IMR-90 (cell line): ENCODE results near the gene CAMK2B. TPM values are rescaled to one million over a fixed set of nuclear protein-coding genes. Genes with fewer than 3 reads are reported as not detected.

Experiments used
- ATAC-seq: fragments of 200-7000 bp; cut with Tn5 transposase; 2 replicates; pipeline ENCODE4 v1.9.1; 2020; ENCODE audit warnings: low read depth, mild to moderate bottlenecking, moderate library complexity
- BruUV-seq: library from RNA; stranded (reverse); fragments of 400-500 nt; replicated peaks from 2 replicates; lab custom pipeline; 2021; lab: Mats Ljungman, UMichigan
- CTCF ChIA-PET: fragments of 300-600 bp; formaldehyde crosslinking; extraction: SDS; loops from one replicate; lab custom pipeline; 2021; ENCODE audit warnings: antibody characterized with exemption; lab: Yijun Ruan, JAX
- POLR2A ChIA-PET: fragments of 300-600 bp; sonication (Branson Sonifier 250); formaldehyde crosslinking; loops from one replicate; lab custom pipeline; 2022; ENCODE audit warnings: antibody characterized with exemption; ENCODE audit not compliant: unreplicated experiment; lab: Charles Lee
- DNase-seq: peaks from one replicate; pipeline ENCODE4 v3.0.0; 2013
- H2AFZ ChIP-seq: replicated peaks from 2 replicates; pipeline ENCODE3; 2013; ENCODE audit warnings: low read length, mild to moderate bottlenecking; ENCODE audit not compliant: poor library complexity
- H2AK5ac ChIP-seq: 2 replicates; pipeline ENCODE4 v1.6.1; 2013; ENCODE audit warnings: low read depth, low read length, inconsistent platforms
- H2AK9ac ChIP-seq: replicated peaks from 2 replicates; pipeline ENCODE3; 2013; ENCODE audit warnings: mild to moderate bottlenecking, low read depth, low read length, moderate library complexity; ENCODE audit not compliant: poor library complexity
- H2BK120ac ChIP-seq: 2 replicates; pipeline ENCODE4 v1.6.1; 2013; ENCODE audit warnings: low read depth, low read length, inconsistent platforms
- H2BK15ac ChIP-seq: 3 replicates; pipeline ENCODE4 v1.6.1; 2013; ENCODE audit warnings: low read depth, low read length, inconsistent platforms
- H2BK20ac ChIP-seq: 2 replicates; pipeline ENCODE4 v1.6.1; 2013; ENCODE audit warnings: low read depth, mild to moderate bottlenecking, inconsistent platforms, low read length, moderate library complexity
- H2BK5ac ChIP-seq: 2 replicates; pipeline ENCODE4 v1.6.1; 2013; ENCODE audit warnings: mild to moderate bottlenecking, low read depth, low read length, inconsistent platforms; ENCODE audit not compliant: poor library complexity, severe bottlenecking
- H3K14ac ChIP-seq: replicated peaks from 2 replicates; pipeline ENCODE4 v1.6.1; 2013; ENCODE audit warnings: low read depth, low read length, inconsistent platforms
- H3K18ac ChIP-seq: 2 replicates; pipeline ENCODE4 v1.6.1; 2013; ENCODE audit warnings: low read depth, low read length, control low read depth
- H3K23ac ChIP-seq: 2 replicates; pipeline ENCODE4 v1.6.1; 2013; ENCODE audit warnings: low read depth, low read length, inconsistent platforms
- H3K27ac ChIP-seq: 2 replicates; pipeline ENCODE4 v1.5.1; 2013; ENCODE audit warnings: mild to moderate bottlenecking, control low read depth, low read length; ENCODE audit not compliant: insufficient read depth
- H3K27me3 ChIP-seq: 2 replicates; pipeline ENCODE4 v1.6.1; 2013; ENCODE audit warnings: low read length; ENCODE audit not compliant: control insufficient read depth, insufficient read depth
- H3K36me3 ChIP-seq: 2 replicates; pipeline ENCODE4 v1.6.1; 2013; ENCODE audit warnings: low read length, mixed read lengths; ENCODE audit not compliant: control insufficient read depth, insufficient read depth
- H3K4ac ChIP-seq: 2 replicates; pipeline ENCODE4 v1.6.1; 2013; ENCODE audit warnings: low read depth, low read length, inconsistent platforms
- H3K4me1 ChIP-seq: 2 replicates; pipeline ENCODE4 v1.6.1; 2013; ENCODE audit warnings: low read length, mixed read lengths; ENCODE audit not compliant: control insufficient read depth, insufficient read depth
- H3K4me2 ChIP-seq: 2 replicates; pipeline ENCODE4 v1.6.1; 2013; ENCODE audit warnings: low read depth, mild to moderate bottlenecking, control low read depth, low read length, moderate library complexity
- H3K4me3 ChIP-seq: 2 replicates; pipeline ENCODE4 v1.5.1; 2013; ENCODE audit warnings: low read depth, mild to moderate bottlenecking, control low read depth, low read length, moderate library complexity; ENCODE audit not compliant: insufficient read depth
- H3K56ac ChIP-seq: 2 replicates; pipeline ENCODE4 v1.6.1; 2013; ENCODE audit warnings: low read length, inconsistent platforms; ENCODE audit not compliant: insufficient read depth; ENCODE audit errors: extremely low read depth
- H3K79me1 ChIP-seq, 2 experiments: 2 replicates each; pipeline ENCODE4 v1.6.1; 2013; ENCODE audit warnings: low read length in 2 of 2, inconsistent platforms in 1 of 2, low read depth in 1 of 2
- H3K9ac ChIP-seq: 2 replicates; pipeline ENCODE4 v1.6.1; 2013; ENCODE audit warnings: low read depth, low read length, control low read depth
- H3K9me1 ChIP-seq: 2 replicates; pipeline ENCODE4 v1.6.1; 2013; ENCODE audit warnings: low read length, inconsistent platforms; ENCODE audit not compliant: insufficient read depth
- H3K9me3 ChIP-seq: 2 replicates; pipeline ENCODE4 v1.6.1; 2013; ENCODE audit warnings: low read length; ENCODE audit not compliant: control insufficient read depth, insufficient read depth
- H4K20me1 ChIP-seq: 2 replicates; pipeline ENCODE4 v1.6.1; 2013; ENCODE audit warnings: low read length, inconsistent platforms; ENCODE audit not compliant: insufficient read depth
- H4K5ac ChIP-seq: 2 replicates; pipeline ENCODE4 v1.6.1; 2013; ENCODE audit warnings: mild to moderate bottlenecking, low read depth, low read length, control low read depth
- H4K8ac ChIP-seq, 2 experiments: 2 replicates each; pipeline ENCODE4 v1.6.1; 2013; ENCODE audit warnings: low read depth in 2 of 2, low read length in 2 of 2, control low read depth in 1 of 2, inconsistent platforms in 1 of 2
- H4K91ac ChIP-seq: 2 replicates; pipeline ENCODE4 v1.6.1; 2013; ENCODE audit warnings: low read depth, low read length, inconsistent platforms; ENCODE audit not compliant: insufficient read depth
- CEBPB ChIP-seq: IDR thresholded peaks from 2 replicates; pipeline ENCODE4 v1.6.1; 2012; ENCODE audit warnings: low read depth, low read length, improper control_type of control experiment
- CHD1 ChIP-seq: IDR thresholded peaks from 2 replicates; pipeline ENCODE4 v1.6.1; 2012; ENCODE audit warnings: low read depth, low read length, improper control_type of control experiment
- CTCF ChIP-seq: conservative IDR thresholded peaks from 2 replicates; pipeline ENCODE4 v1.5.1; 2012; ENCODE audit warnings: mild to moderate bottlenecking, low read depth, low read length, improper control_type of control experiment
- MAZ ChIP-seq: IDR thresholded peaks from 2 replicates; pipeline ENCODE4 v1.6.1; 2012; ENCODE audit warnings: low read depth, mild to moderate bottlenecking, low read length, improper control_type of control experiment, moderate library complexity, borderline replicate concordance
- MXI1 ChIP-seq: IDR thresholded peaks from 2 replicates; pipeline ENCODE4 v1.6.1; 2012; ENCODE audit warnings: low read depth, mild to moderate bottlenecking, low read length, moderate library complexity, borderline replicate concordance
- POLR2A ChIP-seq: IDR thresholded peaks from 2 replicates; pipeline ENCODE4 v1.6.1; 2012; ENCODE audit warnings: mild to moderate bottlenecking, low read depth, low read length
- RAD21 ChIP-seq: IDR thresholded peaks from 2 replicates; pipeline ENCODE4 v1.6.1; 2012; ENCODE audit warnings: low read length, improper control_type of control experiment
- USF2 ChIP-seq: fragments of 150-350 bp; IDR thresholded peaks from 2 replicates; pipeline ENCODE4 v1.6.1; 2017; ENCODE audit warnings: mild to moderate bottlenecking, antibody characterized with exemption, low read length, low read depth
- WGBS, 2 experiments: methylation state at CpG; one replicate each; pipeline versions ENCODE4 v1.1.5 to v1.1.7; 2013; ENCODE audit warnings: missing lambda C conversion rate in 2 of 2; ENCODE audit not compliant: insufficient read length in 1 of 2; ENCODE audit errors: extremely low coverage in 2 of 2; 5-methylcytosine and 5-hydroxymethylcytosine counted together
- dilution Hi-C: fragments of 300-500 bp; cut with HindIII; formaldehyde crosslinking; loops from one replicate; pipeline ENCODE4 v1.14.3; 2018; ENCODE audit warnings: low sequenced_read_pairs; ENCODE audit not compliant: unreplicated experiment
- in situ Hi-C: fragments of 300-500 bp; cut with MboI; formaldehyde crosslinking; loops from 3 replicates; pipeline ENCODE4 v1.14.3; 2019; ENCODE audit warnings: low sequenced_read_pairs, inconsistent platforms, mixed read lengths
- intact Hi-C: fragments of 100-400 bp; cut with micrococcal nuclease; formaldehyde crosslinking; loops from 2 replicates; pipeline ENCODE4 v1.10.0; 2022
- polyA plus RNA-seq, 3 experiments: library from polyadenylated mRNA; depleted of rRNA; stranded (reverse); fragments of >200 nt; gene quantifications; 2 replicates each; pipeline ENCODE4 v1.2.3, GENCODE V29; 2012; ENCODE audit warnings: low replicate concordance in 1 of 3
- total RNA-seq: library from RNA; depleted of rRNA; stranded (reverse); fragments of >200 nt; gene quantifications from 2 replicates; pipeline ENCODE4 v1.2.3, GENCODE V29; 2012

Gene CAMK2B
- total and polyA plus RNA-seq, 2 of the 4 experiments (the other 2 are of a cell fraction): 0.18 to 0.36 TPM

- no peak overlapping the region for H3K14ac ChIP-seq
- DNase-seq (no peak), ATAC-seq (no peak)
- no peaks in the 10 kb centered on the region for H3K9me1 ChIP-seq
- WGBS, 2 experiments: 52% methylated on average over 8 of the region's 21 CpGs; no CpG with 5 or more reads in 1 of the 2 experiments
- no peak overlapping the region for H2AK9ac ChIP-seq
- no peak overlapping the region for H3K18ac ChIP-seq
- H3K56ac ChIP-seq: no peak overlapping the region
- no TSS peak for BruUV-seq
- dilution Hi-C loops: no loop called here
- H3K4ac ChIP-seq: no peak overlapping the region
- no peak overlapping the region for H3K4me2 ChIP-seq
- H2BK20ac ChIP-seq: no peak overlapping the region
- H4K5ac ChIP-seq: no peak overlapping the region
- TF ChIP-seq USF2 (no peak), POLR2A (no peak), MAZ (no peak), RAD21 (no peak), CHD1 (no peak), CTCF (no peak), CEBPB (no peak), MXI1 (no peak)
- no peak overlapping the region for H3K23ac ChIP-seq
- intact Hi-C loops: no loop called here
- no peak overlapping the region for H2BK15ac ChIP-seq
- H4K8ac ChIP-seq: no peak overlapping the region
- no peak overlapping the region for H2AFZ ChIP-seq
- H4K20me1 ChIP-seq: no peaks in the 10 kb centered on the region
- no peak overlapping the region for H3K9ac ChIP-seq
- POLR2A ChIA-PET: no interaction called here
- H4K91ac ChIP-seq: no peak overlapping the region
- H2AK5ac ChIP-seq: no peak overlapping the region
- H2BK120ac ChIP-seq: no peak overlapping the region
- CTCF ChIA-PET: no interaction called here
- H2BK5ac ChIP-seq: no peak overlapping the region
- H3K36me3 ChIP-seq: no peaks in the 10 kb centered on the region
- in situ Hi-C loops: no loop called here
- H3K4me1 ChIP-seq: no peaks in the 10 kb centered on the region
- H3K9me3 ChIP-seq: no peaks in the 10 kb centered on the region
- no peaks in the 10 kb centered on the region for H3K79me1 ChIP-seq
- H3K27me3 ChIP-seq: peaks cover 60% of the 10 kb centered on the region
- no peak overlapping the region for H3K27ac ChIP-seq
- no peak overlapping the region for H3K4me3 ChIP-seq
Measured at GRCh38 chr7:44267719-44268421, 57.5 kb downstream of the CAMK2B start.
